Measurements from ENCODE around the gene DNAJB6. TPM values are rescaled to one million over a fixed set of nuclear protein-coding genes. Genes with fewer than 3 reads are reported as not detected.

Gene DNAJB6
- total RNA-seq, 2 experiments from 2014 or later, result 56.4 to 65.9 TPM

DNA sequence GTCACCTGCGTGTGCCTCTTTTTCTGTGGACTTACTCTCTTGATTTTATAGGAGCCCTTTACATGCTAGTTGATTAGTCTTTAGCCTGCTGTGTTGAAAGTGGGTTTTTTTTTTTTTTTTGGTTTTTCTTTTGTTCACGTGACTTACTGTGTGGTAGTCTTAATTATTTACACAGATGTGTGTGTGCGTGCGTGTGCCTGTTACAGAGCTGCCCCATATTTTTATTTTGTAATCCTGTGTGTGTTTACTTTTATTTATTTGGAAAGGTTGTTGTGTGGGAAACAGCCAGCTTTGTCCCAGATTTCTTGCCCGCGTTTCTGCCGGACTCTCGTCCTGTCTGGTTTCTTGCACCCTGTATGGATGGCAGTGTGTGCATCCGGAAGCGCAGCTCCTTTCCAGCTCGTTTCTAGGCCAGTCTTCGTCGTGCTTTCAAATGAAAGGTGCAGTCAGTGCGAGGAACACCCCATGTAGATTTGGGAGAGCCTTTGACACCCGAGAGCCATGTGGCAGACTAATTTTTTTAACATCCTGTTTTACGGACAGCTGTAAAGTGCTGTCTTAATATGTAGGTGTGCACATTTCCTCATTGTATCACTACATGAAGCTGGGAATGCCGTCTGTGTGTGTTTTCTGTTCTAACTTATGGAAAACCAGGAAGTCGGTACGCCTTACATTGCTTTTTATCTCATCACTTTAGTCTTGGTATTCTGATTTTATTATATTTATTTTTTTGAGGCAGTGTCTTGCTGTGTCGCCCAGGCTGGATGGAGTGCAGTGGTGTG is 55.6 kb downstream of the DNAJB6 start:
- Histone ChIP-seq H3K27ac (ENCODE audit: low read depth, low read length, poor library complexity, severe bottlenecking) (no peak overlapping the region), H2AFZ (ENCODE audit: low read length) (no peak overlapping the region), H4K20me1 (ENCODE audit: insufficient read depth, low read length) (no peaks in the 10 kb centered on the region), H3K79me2 (ENCODE audit: insufficient read depth, low read depth, low read length) (peaks cover 14% of the 10 kb centered on the region; the same call in 1 of the 2 replicates), H3K9me2 (ENCODE audit: insufficient read depth, low read length) (no peaks in the 10 kb centered on the region), H3K9me3 (ENCODE audit: low read length) (no peaks in the 10 kb centered on the region), H3K36me3 (ENCODE audit: insufficient read depth, low read length) (peaks cover 76% of the 10 kb centered on the region; the same call in 1 of the 2 replicates), H3K4me1 (ENCODE audit: insufficient read depth, low read length, poor library complexity, severe bottlenecking) (peaks cover 2% of the 10 kb centered on the region), H3K4me3 (ENCODE audit: low read depth, low read length, poor library complexity, severe bottlenecking) (no peak overlapping the region), H3K4me2 (ENCODE audit: low read length) (no peak overlapping the region)
- no peak for TF ChIP-seq EZH2phosphoT487 (IDR thresholded peaks at IDR 0.05; ENCODE audit: borderline replicate concordance, low read depth, low read length)
- TF ChIP-seq CTCF (conservative IDR thresholded peaks at IDR 0.05; ENCODE audit: low read length), result no peak
- CTCF ChIA-PET (ENCODE audit: unreplicated experiment), result no interaction called here
- intact Hi-C loops (cut with micrococcal nuclease; ENCODE audit: unreplicated experiment), result no loop called here
- no TSS peak for BruUV-seq (replicated peaks)
- no peak for DNase-seq (ENCODE audit: low spot score)
- POLR2A ChIA-PET, result no interaction called here

DNA sequence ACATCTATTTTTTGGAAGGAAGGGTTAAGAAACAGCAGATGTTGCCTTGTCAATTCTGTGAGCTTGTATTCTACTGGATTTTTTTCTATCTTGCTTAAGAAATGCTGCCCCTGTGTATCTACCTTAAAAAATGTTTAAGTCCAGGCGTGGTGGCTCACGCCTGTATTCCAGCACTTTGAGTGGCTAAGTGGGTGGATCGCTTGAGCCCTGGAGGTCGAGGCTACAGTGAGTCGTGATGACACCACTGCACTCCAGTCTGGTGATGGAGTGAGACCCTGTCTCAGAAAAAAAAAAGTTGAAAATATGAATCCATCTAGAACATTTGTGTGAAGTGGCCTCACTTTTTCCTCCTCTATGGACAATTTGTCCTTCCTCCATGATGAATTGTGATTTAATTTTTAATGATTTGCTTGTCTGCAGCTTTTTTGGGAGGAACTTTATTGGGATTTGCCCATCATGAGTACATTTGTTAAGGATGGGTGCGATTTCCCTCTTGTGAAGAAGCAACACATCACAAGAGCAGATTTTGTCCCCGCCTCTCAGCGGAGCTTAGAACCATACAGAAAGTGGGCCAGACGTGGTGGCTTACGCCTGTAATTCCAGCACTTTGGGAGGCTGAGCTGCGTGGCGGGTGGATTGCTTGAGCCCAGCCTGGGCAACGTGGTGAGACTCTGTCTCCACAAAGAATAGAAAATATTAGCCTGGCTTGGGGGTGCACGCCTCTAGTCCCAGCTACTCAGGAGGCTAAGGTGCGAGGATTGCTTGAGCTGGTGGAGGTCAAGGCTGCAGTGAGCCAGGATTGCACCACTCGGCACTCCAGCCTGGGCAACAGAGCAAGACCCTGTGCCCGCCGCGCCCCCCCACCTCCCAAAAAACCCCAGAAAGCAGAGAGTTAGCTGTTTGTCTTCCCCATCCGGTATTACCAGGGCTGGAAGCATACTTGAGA is 57.7 kb downstream of the DNAJB6 start:
- no peaks in the 10 kb centered on the region for H3K9me2 ChIP-seq (ENCODE audit: insufficient read depth, low read length)
- intact Hi-C loops (cut with micrococcal nuclease; ENCODE audit: unreplicated experiment), result no loop called here
- no peak overlapping the region for H3K4me2 ChIP-seq (ENCODE audit: low read length)
- no peaks in the 10 kb centered on the region for H3K79me2 ChIP-seq (ENCODE audit: insufficient read depth, low read depth, low read length)
- no peak overlapping the region for H2AFZ ChIP-seq (ENCODE audit: low read length)
- no peak for TF ChIP-seq EZH2phosphoT487 (IDR thresholded peaks at IDR 0.05; ENCODE audit: borderline replicate concordance, low read depth, low read length)
- TF ChIP-seq CTCF (conservative IDR thresholded peaks at IDR 0.05; ENCODE audit: low read length), result no peak
- no peak for DNase-seq (ENCODE audit: low spot score)
- BruUV-seq (replicated peaks), result no TSS peak
- H3K36me3 ChIP-seq (ENCODE audit: insufficient read depth, low read length), result peaks cover 69% of the 10 kb centered on the region
- no peaks in the 10 kb centered on the region for H3K4me1 ChIP-seq (ENCODE audit: insufficient read depth, low read length, poor library complexity, severe bottlenecking)
- CTCF ChIA-PET (ENCODE audit: unreplicated experiment), result no interaction called here
- H3K4me3 ChIP-seq (ENCODE audit: low read depth, low read length, poor library complexity, severe bottlenecking), result no peak overlapping the region
- POLR2A ChIA-PET, result interaction anchor here (0.6 to 0.8 kb wide), 4 partner anchors 126 to 935 kb away, joined by 3 to 6 read pairs (median 4); no protein-coding TSS in a partner anchor
- H4K20me1 ChIP-seq (ENCODE audit: insufficient read depth, low read length), result no peaks in the 10 kb centered on the region
- H3K27ac ChIP-seq (ENCODE audit: low read depth, low read length, poor library complexity, severe bottlenecking), result no peak overlapping the region
- H3K9me3 ChIP-seq (ENCODE audit: low read length), result no peaks in the 10 kb centered on the region
